ENCODE data around the gene NCKAP5. TPM values are rescaled to one million over a fixed set of nuclear protein-coding genes. Genes with fewer than 3 reads are reported as not detected.

NCKAP5 gene
- total RNA-seq, 1 experiment from 2014 or later: not detected

DNA sequence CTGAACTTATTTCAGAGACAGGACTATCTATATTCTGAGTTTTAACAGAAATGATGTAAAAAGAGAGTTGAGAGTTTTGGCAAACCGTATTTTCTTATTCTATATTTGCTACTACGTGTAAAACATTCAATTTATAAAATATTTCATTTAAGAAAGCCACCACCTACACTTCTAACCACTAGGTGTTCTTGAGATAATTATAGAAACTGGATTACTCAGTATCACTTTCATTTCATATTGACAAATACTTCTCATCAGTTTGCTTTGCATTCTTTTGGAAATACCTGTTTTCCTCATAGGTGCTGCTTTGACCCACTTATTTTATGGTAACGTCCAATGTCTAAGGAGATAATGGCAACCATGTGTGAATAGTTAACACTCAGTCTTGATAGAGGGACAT, 794.9 kb downstream of the NCKAP5 start:
- POLR2A ChIA-PET (ENCODE audit: unreplicated experiment): no interaction called here
- Histone ChIP-seq H3K27me3 (ENCODE audit: insufficient read depth, low read depth) (no peaks in the 10 kb centered on the region), H3K9me3 (ENCODE audit: insufficient read depth, low read depth) (no peaks in the 10 kb centered on the region), H3K27ac (no peak overlapping the region), H3F3A (ENCODE audit: insufficient read depth, low read depth) (no peaks in the 10 kb centered on the region), H3K4me2 (no peak overlapping the region), H3K79me2 (ENCODE audit: low read depth) (no peaks in the 10 kb centered on the region), H3K36me3 (ENCODE audit: low read depth) (no peaks in the 10 kb centered on the region), H3K4me3 (no peak overlapping the region), H3K9me2 (ENCODE audit: insufficient read depth) (no peaks in the 10 kb centered on the region), H3K4me1 (replicated peaks; ENCODE audit: insufficient read depth) (no peaks in the 10 kb centered on the region), H2AFZ (no peak overlapping the region), H4K20me1 (ENCODE audit: insufficient read depth) (no peaks in the 10 kb centered on the region)
- no peak for DNase-seq
- intact Hi-C loops (cut with micrococcal nuclease; ENCODE audit: unreplicated experiment): no loop called here
- BruUV-seq (replicated peaks): no TSS peak
- no peak for TF ChIP-seq EZH2 (IDR thresholded peaks at IDR 0.05; ENCODE audit: low read depth)
- TF ChIP-seq, protein P1, sequence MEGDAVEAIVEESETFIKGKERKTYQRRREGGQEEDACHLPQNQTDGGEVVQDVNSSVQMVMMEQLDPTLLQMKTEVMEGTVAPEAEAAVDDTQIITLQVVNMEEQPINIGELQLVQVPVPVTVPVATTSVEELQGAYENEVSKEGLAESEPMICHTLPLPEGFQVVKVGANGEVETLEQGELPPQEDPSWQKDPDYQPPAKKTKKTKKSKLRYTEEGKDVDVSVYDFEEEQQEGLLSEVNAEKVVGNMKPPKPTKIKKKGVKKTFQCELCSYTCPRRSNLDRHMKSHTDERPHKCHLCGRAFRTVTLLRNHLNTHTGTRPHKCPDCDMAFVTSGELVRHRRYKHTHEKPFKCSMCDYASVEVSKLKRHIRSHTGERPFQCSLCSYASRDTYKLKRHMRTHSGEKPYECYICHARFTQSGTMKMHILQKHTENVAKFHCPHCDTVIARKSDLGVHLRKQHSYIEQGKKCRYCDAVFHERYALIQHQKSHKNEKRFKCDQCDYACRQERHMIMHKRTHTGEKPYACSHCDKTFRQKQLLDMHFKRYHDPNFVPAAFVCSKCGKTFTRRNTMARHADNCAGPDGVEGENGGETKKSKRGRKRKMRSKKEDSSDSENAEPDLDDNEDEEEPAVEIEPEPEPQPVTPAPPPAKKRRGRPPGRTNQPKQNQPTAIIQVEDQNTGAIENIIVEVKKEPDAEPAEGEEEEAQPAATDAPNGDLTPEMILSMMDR (conservative IDR thresholded peaks at IDR 0.05): no peak
- CTCF ChIA-PET: no interaction called here

DNA sequence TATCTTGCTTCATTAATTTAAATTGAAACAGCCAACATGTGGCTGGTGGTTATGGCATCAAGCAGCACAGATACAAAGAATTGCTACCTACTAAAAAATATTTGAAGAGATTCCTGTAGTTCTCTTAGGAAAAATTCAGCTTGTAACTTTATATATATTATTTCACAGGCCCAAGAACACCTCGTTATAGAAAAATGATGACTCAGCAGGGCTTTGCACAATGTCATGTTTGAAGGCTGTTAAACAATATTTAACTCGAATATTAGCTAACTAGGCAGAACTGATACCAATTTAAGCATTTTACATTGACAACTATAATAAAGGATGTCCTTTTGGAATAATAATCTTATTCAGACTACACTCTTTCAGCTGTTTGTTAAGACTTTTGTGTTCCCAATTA, 795.9 kb downstream of the NCKAP5 start:
- H3K4me1 ChIP-seq (replicated peaks; ENCODE audit: insufficient read depth): no peaks in the 10 kb centered on the region
- H3K9me3 ChIP-seq (ENCODE audit: insufficient read depth, low read depth): no peaks in the 10 kb centered on the region
- no peaks in the 10 kb centered on the region for H3K27me3 ChIP-seq (ENCODE audit: insufficient read depth, low read depth)
- BruUV-seq (replicated peaks): no TSS peak
- H3K36me3 ChIP-seq (ENCODE audit: low read depth): no peaks in the 10 kb centered on the region
- H3K4me3 ChIP-seq: no peak overlapping the region
- H2AFZ ChIP-seq: no peak overlapping the region
- no peaks in the 10 kb centered on the region for H4K20me1 ChIP-seq (ENCODE audit: insufficient read depth)
- no peaks in the 10 kb centered on the region for H3F3A ChIP-seq (ENCODE audit: insufficient read depth, low read depth)
- no peak overlapping the region for H3K4me2 ChIP-seq
- DNase-seq: no peak
- no peak for TF ChIP-seq EZH2 (IDR thresholded peaks at IDR 0.05; ENCODE audit: low read depth)
- TF ChIP-seq, protein P1 (conservative IDR thresholded peaks at IDR 0.05): no peak
- POLR2A ChIA-PET (ENCODE audit: unreplicated experiment): no interaction called here
- no peaks in the 10 kb centered on the region for H3K9me2 ChIP-seq (ENCODE audit: insufficient read depth)
- H3K27ac ChIP-seq: no peak overlapping the region
- CTCF ChIA-PET: no interaction called here
- intact Hi-C loops (cut with micrococcal nuclease; ENCODE audit: unreplicated experiment): no loop called here
- no peaks in the 10 kb centered on the region for H3K79me2 ChIP-seq (ENCODE audit: low read depth)

DNA sequence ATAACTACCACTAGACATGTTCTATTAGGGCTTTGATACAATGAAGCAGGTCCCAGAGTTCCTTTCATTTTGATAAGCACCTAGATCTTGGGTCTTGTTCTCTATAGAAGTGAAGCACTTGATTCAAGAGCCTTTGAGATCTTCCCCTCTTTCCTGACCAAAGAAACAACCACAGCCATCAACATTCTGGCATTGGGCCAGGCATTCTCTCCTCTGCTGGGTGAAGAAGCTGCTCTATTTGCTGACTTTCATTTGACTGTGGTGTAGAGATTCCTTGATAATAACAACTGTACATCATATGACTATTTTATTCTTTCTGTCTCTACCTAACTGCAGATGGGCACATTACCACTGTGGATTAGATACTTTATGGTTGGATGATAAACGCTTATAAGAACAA, 801.7 kb downstream of the NCKAP5 start:
- DNase-seq: no peak
- ChIA-PET POLR2A (ENCODE audit: unreplicated experiment) (no interaction called here), CTCF (no interaction called here)
- no peaks in the 10 kb centered on the region for H3K79me2 ChIP-seq (ENCODE audit: low read depth)
- H3K36me3 ChIP-seq (ENCODE audit: low read depth): no peaks in the 10 kb centered on the region
- H4K20me1 ChIP-seq (ENCODE audit: insufficient read depth): no peaks in the 10 kb centered on the region
- no peak overlapping the region for H3K4me2 ChIP-seq
- intact Hi-C loops (cut with micrococcal nuclease; ENCODE audit: unreplicated experiment): no loop called here
- no peaks in the 10 kb centered on the region for H3K9me3 ChIP-seq (ENCODE audit: insufficient read depth, low read depth)
- no TSS peak for BruUV-seq (replicated peaks)
- H3F3A ChIP-seq (ENCODE audit: insufficient read depth, low read depth): no peaks in the 10 kb centered on the region
- no peak overlapping the region for H3K27ac ChIP-seq
- no peaks in the 10 kb centered on the region for H3K9me2 ChIP-seq (ENCODE audit: insufficient read depth)
- TF ChIP-seq EZH2 (IDR thresholded peaks at IDR 0.05; ENCODE audit: low read depth): no peak
- TF ChIP-seq, protein P1 (conservative IDR thresholded peaks at IDR 0.05): no peak
- H3K27me3 ChIP-seq (ENCODE audit: insufficient read depth, low read depth): peaks cover 32% of the 10 kb centered on the region; the same call in 1 of the 2 replicates
- no peak overlapping the region for H3K4me3 ChIP-seq
- no peaks in the 10 kb centered on the region for H3K4me1 ChIP-seq (replicated peaks; ENCODE audit: insufficient read depth)
- no peak overlapping the region for H2AFZ ChIP-seq
